Osteocyte (in vitro differentiated cells): ENCODE data around the gene TMBIM6. TPM values are rescaled to one million over a fixed set of nuclear protein-coding genes. Genes with fewer than 3 reads are reported as not detected.
"Not testable (repeated sequence)": the region's sequence is repeated elsewhere in the genome, so short reads cannot be mapped to it uniquely, and the experiment has no call there.

Source experiments
- DNase-seq: peaks from one replicate; pipeline ENCODE4 v3.0.0; 2021; ENCODE audit warnings: mixed read lengths; ENCODE audit not compliant: unreplicated experiment; ENCODE audit errors: extremely low spot score
- H3K27ac Mint-ChIP-seq: one replicate; pipeline ENCODE4 v1.8.0; 2021; ENCODE audit warnings: mild to moderate bottlenecking, mixed read lengths; ENCODE audit not compliant: unreplicated experiment
- H3K27me3 Mint-ChIP-seq: one replicate; pipeline ENCODE4 v1.8.0; 2021; ENCODE audit warnings: mixed read lengths; ENCODE audit not compliant: unreplicated experiment
- H3K36me3 Mint-ChIP-seq: one replicate; pipeline ENCODE4 v1.8.0; 2021; ENCODE audit warnings: mixed read lengths; ENCODE audit not compliant: unreplicated experiment
- H3K4me1 Mint-ChIP-seq: one replicate; pipeline ENCODE4 v1.8.0; 2021; ENCODE audit warnings: mixed read lengths; ENCODE audit not compliant: unreplicated experiment
- H3K4me3 Mint-ChIP-seq: one replicate; pipeline ENCODE4 v1.8.0; 2021; ENCODE audit warnings: mild to moderate bottlenecking, moderate library complexity, mixed read lengths; ENCODE audit not compliant: unreplicated experiment
- H3K9me3 Mint-ChIP-seq: one replicate; pipeline ENCODE4 v1.8.0; 2021; ENCODE audit warnings: mixed read lengths; ENCODE audit not compliant: unreplicated experiment
- total RNA-seq: library from RNA; stranded (reverse); gene quantifications from 2 replicates; pipeline ENCODE4 v1.2.1, GENCODE V29; 2021
- TF ChIP-seq, protein P1 (sequence below): fragments of 200-600 bp; sonication (generic); IDR thresholded peaks from 2 replicates; pipeline ENCODE4 v1.5.0; 2021; ENCODE audit warnings: antibody characterized with exemption, mild to moderate bottlenecking, moderate library complexity

Gene TMBIM6
- total RNA-seq, 1 donor from 2014 or later: 385 TPM

DNA sequence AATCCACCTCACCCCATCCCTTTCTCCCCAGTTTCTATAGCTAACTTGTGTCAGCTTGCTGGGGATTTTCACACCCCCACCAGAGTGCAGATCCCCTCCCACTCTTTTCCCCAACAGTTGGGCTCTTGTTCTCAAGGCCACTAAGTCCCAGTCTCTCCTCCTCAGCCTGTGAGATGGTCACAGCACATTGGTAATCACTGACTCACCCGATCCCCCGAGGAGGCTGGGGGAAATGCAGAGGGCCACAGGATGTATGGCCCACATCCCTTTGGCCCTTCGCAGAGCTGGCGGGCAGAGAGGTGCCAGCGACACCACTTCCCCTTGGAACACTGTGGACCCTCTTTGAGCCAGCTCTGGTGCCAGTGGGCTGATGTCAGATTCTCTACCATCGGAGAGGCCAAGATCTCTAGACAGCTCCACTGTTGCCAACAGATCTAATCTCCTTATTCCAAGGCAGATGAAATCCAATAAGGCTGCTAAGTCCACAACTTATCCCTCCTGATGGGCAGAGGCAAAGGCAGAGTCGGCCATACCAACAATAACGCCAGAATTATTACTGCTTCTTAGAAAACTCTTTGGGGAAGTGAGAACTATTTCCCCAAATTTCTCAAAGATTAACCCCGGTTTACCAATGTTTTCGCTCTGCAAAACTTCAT lies 35.8 kb upstream of the TMBIM6 start:
- Mint-ChIP-seq H3K4me3 (peak overlapping the region; percentile 96), H3K27me3 (peaks cover 13% of the 10 kb centered on the region), H3K27ac (peak overlapping the region; percentile 97), H3K36me3 (no peaks in the 10 kb centered on the region), H3K4me1 (peaks cover 51% of the 10 kb centered on the region), H3K9me3 (no peaks in the 10 kb centered on the region)
- DNase-seq: no peak
- TF ChIP-seq, protein P1, sequence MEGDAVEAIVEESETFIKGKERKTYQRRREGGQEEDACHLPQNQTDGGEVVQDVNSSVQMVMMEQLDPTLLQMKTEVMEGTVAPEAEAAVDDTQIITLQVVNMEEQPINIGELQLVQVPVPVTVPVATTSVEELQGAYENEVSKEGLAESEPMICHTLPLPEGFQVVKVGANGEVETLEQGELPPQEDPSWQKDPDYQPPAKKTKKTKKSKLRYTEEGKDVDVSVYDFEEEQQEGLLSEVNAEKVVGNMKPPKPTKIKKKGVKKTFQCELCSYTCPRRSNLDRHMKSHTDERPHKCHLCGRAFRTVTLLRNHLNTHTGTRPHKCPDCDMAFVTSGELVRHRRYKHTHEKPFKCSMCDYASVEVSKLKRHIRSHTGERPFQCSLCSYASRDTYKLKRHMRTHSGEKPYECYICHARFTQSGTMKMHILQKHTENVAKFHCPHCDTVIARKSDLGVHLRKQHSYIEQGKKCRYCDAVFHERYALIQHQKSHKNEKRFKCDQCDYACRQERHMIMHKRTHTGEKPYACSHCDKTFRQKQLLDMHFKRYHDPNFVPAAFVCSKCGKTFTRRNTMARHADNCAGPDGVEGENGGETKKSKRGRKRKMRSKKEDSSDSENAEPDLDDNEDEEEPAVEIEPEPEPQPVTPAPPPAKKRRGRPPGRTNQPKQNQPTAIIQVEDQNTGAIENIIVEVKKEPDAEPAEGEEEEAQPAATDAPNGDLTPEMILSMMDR: no peak

DNA sequence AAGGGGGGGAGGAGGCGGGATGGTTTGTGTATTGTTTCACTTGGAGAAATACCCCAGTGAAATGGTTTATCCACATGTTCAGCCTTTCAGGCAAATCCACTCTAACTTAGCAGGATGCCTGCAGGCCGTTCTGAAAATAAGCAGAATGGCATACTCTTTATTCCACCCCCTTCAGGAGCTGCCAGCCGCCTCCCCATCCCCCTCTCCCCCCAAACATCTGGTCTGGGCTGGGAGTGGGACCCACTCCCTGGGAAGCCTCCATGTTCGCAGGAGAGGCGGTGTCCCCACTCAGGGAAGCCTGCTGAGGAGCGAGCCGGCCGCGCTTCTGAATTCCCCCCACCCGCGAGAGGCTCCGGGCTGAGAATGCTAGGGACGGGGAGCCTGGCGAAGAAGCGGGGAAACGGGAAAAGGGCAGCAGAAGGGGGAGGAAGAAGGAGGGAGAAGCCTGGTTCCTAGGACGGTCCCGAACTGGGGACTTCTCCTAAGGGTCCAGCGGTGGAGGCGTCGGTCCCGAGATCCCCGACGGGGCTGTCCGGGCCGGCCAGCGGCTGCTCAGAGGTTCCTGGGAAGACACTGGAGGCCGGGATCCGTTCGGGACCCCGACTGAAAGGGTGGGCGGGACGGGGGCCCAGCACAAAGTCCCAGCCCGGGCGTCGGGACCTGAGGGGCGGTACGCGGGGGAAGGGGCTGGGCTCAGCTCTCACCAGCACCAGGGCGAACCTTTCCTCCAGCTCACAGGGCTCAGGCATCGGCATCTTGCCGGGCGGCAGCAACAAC lies 34.8 kb upstream of the TMBIM6 start:
- peak overlapping the region; percentile 96 for H3K4me3 Mint-ChIP-seq
- peak overlapping the region; percentile 97 for H3K27ac Mint-ChIP-seq
- DNase-seq: no peak
- peaks cover 22% of the 10 kb centered on the region for H3K27me3 Mint-ChIP-seq
- H3K9me3 Mint-ChIP-seq: no peaks in the 10 kb centered on the region
- TF ChIP-seq, protein P1: no peak
- H3K36me3 Mint-ChIP-seq: no peaks in the 10 kb centered on the region
- peaks cover 48% of the 10 kb centered on the region for H3K4me1 Mint-ChIP-seq

DNA sequence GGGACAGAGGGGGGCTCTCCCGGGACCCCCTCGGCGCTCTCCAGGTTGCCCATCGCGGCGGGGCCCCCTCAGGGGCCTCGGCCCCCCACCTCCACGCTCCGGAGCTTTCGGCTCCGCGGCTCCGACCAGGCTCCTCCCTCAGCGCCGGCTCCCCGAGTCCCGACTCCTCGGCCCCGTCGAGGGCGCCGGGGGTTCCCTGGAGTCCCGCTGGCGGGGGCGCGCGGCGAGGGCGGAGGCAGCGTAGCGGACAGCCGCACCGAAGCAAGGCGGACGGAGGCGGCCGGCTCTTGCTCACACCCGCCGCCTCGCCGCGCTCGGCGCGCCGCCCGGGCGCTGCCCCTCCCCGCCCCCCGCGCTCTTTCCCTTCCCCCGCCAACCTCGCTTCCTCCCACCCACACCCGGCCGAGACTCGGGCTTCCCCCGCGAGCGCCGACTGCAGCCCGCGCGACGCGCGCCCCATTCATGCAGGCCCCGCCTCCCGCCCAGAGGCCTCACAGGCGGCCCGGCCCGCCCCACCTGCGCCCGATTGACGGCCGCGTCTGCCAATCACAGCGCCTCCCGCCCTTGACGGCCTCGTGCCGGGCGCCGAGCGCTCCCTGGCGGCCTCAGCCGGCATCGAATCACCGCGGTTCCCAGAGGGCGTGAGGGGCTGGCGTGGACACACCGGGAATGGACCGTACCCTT lies 34.1 kb upstream of the TMBIM6 start, which contains the start of gene FMNL3:
Gene FMNL3 (minus strand): TSS at position 278 of the 684 bp plus-strand sequence. CDS start 225 bp downstream, at position 53.
- DNase-seq: peak; percentile 99
- Mint-ChIP-seq H3K27ac (peak within 1 kb of the TSS; percentile 97), H3K4me3 (peak within 1 kb of the TSS; percentile 96), H3K9me3 (no peaks in the 10 kb centered on the region), H3K36me3 (no peaks in the 10 kb centered on the region), H3K27me3 (peaks cover 29% of the 10 kb centered on the region), H3K4me1 (peaks cover 41% of the 10 kb centered on the region)
- TF ChIP-seq, protein P1: peak; percentile 98

DNA sequence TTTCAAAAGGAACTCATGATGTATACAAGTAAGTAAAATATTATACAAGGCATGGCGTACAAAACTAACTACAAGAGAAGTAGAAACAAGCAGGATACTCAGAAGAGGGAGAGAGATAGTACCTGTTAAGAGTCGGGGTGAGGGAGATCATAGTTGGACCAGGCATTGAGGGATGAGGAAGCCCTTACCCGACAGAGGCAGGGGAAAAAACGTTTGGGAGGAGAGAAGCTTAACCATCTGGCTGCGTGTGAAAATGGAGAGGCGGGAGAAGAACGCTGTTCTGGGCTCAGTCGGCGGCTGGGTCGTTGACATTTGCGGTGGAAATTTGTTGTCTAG lies 33.6 kb upstream of the TMBIM6 start:
- peaks cover 36% of the 10 kb centered on the region for H3K4me1 Mint-ChIP-seq
- TF ChIP-seq, protein P1: no peak
- peaks cover 33% of the 10 kb centered on the region for H3K27me3 Mint-ChIP-seq
- H3K4me3 Mint-ChIP-seq: no peak overlapping the region
- no peak overlapping the region for H3K27ac Mint-ChIP-seq
- no peaks in the 10 kb centered on the region for H3K9me3 Mint-ChIP-seq
- H3K36me3 Mint-ChIP-seq: no peaks in the 10 kb centered on the region
- DNase-seq: no peak

DNA sequence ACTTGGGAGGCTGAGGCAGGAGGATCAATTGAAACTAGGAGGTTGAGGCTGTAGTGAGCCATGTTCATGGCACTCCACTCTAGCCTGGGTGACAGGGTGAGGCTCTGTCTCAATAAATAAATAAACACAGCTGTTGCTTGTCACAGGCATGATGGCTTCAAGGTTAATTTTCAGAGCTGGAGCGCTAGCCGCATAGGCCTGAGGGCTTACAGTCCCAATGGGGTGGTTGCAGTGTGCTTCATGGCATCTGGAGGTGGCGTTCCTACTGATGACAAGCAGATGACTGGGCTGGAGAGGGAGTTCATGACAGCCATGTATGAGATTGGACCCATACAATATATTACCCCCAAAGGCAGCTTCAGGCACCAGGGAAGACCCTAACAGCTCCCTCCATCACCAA lies 32.5 kb upstream of the TMBIM6 start:
- Mint-ChIP-seq H3K27me3 (peaks cover 36% of the 10 kb centered on the region), H3K27ac (no peak overlapping the region), H3K4me1 (peaks cover 25% of the 10 kb centered on the region), H3K9me3 (no peaks in the 10 kb centered on the region), H3K36me3 (no peaks in the 10 kb centered on the region), H3K4me3 (no peak overlapping the region)
- TF ChIP-seq, protein P1: no peak
- DNase-seq: no peak

DNA sequence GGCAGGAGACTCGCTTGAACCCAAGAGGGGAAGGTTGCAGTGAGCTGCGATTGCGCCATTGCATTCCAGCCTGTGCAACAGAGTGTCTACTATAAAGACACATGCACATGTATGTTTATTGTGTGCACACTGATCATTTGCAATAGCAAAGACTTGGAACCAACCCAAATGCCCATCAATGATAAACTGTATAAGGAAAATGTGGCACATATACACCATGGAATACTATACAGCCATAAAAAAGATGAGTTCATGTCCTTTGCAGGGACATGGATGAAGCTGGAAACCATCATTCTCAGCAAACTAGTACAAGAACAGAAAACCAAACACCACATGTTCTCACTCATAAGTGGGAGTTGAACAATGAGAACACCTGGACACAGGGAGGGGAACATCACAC lies 27.4 kb upstream of the TMBIM6 start:
- not testable (repeated sequence) for DNase-seq, H3K27ac Mint-ChIP-seq, H3K4me1 Mint-ChIP-seq, H3K36me3 Mint-ChIP-seq, H3K9me3 Mint-ChIP-seq, H3K4me3 Mint-ChIP-seq
- H3K27me3 Mint-ChIP-seq: peaks cover 46% of the 10 kb centered on the region
